ENCODE results near the gene NRGN.
"Not testable (repeated sequence)": the region's sequence is repeated elsewhere in the genome, so short reads cannot be mapped to it uniquely, and the experiment has no call there.

NRGN gene

GRCh38 chr11:124758355-124759265 is 18.9 kb downstream of the NRGN start:
- no peak for DNase-seq (ENCODE audit: low read depth)

DNA sequence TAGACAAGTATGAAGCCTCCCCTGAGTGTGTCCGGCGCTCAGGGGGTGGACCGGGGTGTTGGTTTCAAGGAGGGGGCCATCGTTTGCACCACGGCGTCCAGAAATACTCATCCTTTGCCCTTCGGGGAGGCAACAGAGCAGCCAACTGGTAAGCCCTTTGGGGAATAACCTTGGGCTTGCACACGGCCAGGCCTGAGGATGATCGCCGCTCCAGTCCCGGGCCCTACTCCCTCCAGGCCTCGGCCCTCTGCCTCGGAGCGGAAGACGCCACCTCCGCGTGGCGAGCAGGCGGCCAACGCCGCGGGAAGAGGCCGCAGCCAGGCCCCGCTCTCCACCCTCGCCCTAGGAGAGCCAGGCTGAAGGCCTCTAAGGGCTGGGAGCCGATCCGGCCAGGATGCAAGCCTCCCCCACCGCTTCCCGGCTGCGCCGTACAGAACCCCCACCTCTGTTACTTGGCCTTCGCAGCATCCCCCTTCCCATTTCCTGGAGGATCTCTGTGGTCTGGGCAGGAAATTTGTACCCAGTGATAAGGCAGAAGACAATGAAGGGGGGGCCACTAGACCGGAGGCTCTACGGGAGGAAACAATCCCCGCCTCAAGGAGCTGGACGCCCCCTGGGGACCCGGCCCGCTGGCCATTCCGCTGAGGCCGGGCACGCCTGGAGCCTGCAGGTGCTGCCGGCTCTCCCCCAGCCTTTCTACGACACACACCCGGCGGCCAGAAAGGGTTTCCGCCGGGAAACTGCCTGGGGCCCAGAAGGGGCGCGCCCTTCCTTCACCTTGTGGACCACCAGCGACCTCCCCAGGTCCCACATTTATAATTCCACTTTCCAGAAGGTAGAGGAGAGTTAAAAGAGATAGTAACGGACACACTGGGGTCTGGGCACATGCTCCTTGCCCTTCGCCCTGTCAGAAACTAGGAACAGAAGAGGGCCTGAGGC is 19.8 kb downstream of the NRGN start:
- no peak for DNase-seq (ENCODE audit: low read depth)

- DNase-seq (ENCODE audit: low read depth): no peak
Measured at GRCh38 chr11:124760205-124760652, 20.5 kb downstream of the NRGN start.

DNA sequence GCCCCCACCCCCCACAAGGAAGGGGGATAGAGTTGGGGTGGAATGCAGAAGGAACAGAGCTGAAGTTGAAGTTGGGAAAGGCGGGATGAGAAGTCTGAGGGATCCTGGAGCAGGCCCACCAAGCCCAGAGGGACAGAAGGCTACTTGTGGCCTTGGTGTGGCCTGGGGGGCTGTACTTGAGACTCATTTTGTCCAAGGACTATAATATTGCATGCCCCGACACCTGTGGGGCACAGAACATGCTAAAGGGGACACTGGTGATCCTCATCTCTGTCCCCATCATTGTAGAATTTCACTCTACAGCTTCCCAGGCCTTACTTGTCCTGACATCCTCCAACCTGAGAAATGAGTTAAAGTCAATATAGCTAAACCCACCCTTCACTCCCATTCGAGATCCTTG is 21.1 kb downstream of the NRGN start:
- DNase-seq (ENCODE audit: low read depth): no peak

- DNase-seq (ENCODE audit: low read depth): no peak
Measured at GRCh38 chr11:124761301-124762104, 21.8 kb downstream of the NRGN start.

- DNase-seq (ENCODE audit: low read depth): no peak
Measured at GRCh38 chr11:124762105-124762623, 22.4 kb downstream of the NRGN start, which contains the start of gene ESAM. TSS of gene ESAM (minus strand) at chr11:124762290. CDS start at chr11:124762154, 136 bp downstream.

- DNase-seq (ENCODE audit: low read depth): no peak
Measured at GRCh38 chr11:124762624-124763155, 22.9 kb downstream of the NRGN start.

GRCh38 chr11:124763156-124763947 is 23.6 kb downstream of the NRGN start:
- peak; percentile 29 for DNase-seq (ENCODE audit: low read depth)

- DNase-seq (ENCODE audit: low read depth): no peak
Measured at GRCh38 chr11:124766156-124766555, 26.4 kb downstream of the NRGN start.

DNA sequence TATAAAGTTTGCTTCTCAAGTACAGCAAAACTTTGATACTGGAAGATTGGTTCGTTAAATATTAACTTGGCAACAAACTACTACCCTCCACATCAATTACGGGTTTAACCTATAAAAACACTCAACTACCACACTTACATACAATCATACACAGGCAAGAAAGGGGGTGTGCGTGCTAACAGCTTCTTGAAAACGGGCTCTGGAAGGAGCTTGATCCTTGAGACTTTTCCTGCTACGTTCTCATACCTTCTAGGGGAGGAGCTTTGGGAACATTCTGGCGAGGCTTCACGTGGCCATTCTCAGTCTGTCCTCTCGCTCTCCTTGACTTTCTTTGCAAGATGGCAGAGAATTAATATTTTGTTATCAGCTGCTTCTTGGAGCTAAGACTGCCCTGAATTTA is 29.2 kb downstream of the NRGN start:
- no peak for DNase-seq (ENCODE audit: low read depth)

DNA sequence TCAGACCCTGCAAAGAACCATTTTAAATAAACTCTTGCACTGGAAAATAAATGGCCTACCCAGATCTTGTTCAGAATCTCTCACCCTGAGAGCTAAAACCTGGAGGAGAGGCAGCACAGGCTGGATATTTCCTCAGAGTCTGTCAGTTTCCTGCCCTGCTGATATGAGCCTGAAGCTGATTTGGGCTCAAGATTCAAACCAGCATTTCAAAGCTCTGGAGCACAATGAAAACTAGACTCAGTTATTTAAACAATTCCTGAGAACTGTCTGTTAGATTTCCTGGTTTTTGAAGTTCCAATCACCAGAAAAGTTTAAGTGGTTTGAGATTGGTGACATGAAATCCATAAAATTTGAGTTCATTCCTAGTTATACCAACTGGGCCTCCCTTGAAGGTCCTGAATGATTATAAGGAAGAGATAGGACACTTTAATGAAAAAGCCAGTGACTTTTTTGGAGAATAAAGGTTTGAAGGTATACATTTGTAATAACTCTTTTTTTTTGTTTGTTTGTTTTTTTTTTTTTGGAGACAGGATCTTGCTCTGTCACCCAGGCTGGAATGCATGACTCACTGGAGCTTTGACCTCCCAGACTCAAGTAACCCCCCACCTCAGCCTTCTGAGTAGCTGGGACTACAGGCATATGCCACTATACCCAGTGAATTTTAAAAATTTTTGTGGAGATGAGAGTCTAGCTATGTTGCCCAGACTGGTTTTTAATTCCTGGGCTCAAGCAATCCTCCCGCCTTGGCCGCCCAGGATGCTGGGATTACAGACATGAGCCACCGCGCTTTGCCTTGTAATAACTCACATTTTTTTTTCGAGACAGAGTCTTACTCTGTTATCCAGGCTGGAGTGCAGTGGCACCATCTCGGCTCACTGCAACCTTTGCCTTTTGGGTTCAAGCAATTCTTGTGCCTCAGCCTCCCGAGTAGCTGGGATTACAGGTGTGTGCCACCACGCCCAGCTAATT is 30.3 kb downstream of the NRGN start:
- DNase-seq (ENCODE audit: low read depth): no peak

GRCh38 chr11:124770959-124771358 is 31.2 kb downstream of the NRGN start:
- not testable (repeated sequence) for DNase-seq (ENCODE audit: low read depth)

- DNase-seq (ENCODE audit: low read depth): no peak
Measured at GRCh38 chr11:124776865-124777645, 37.3 kb downstream of the NRGN start.

GRCh38 chr11:124778281-124778680 is 38.5 kb downstream of the NRGN start:
- DNase-seq (ENCODE audit: low read depth): no peak

GRCh38 chr11:124779568-124779967 is 39.8 kb downstream of the NRGN start:
- no peak for DNase-seq (ENCODE audit: low read depth)

DNA sequence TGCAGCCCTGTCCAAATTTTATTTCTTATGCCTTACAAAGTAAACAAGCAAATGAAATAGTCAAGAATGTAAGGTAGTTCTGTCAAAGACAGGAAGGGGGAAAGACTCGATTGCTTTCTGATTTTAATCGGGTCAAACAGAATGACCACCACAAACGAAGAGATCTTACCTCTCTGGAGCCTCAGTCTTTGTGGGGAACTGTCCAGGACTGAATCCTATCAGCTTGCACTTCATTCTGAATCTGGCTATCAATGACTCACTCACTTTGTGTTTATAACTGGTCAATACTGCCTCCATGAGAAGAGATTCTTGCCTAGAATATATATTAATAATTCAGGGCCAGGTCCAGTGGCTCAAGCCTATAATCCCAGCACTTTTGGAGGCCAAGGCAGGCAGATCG is 43.3 kb downstream of the NRGN start:
- no peak for DNase-seq (ENCODE audit: low read depth)

DNA sequence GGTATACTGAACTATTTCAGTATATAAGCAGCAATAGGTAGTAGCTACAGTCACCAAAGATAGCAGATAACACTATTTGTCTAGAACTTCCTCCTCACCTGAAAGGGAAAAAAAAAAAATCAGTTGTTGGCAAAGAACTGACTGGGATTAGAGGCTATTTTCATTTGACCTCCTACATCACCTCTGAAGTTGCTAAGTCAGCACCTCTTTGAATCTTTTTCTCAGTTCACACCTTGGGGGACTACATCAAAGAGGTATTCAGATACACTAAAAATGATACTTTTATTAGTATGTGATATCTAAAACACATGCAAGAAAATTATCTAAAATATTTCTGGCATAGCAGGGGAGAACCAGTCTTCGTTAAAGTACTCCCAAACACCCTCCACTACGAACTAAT is 44.3 kb downstream of the NRGN start:
- DNase-seq (ENCODE audit: low read depth): no peak

DNA sequence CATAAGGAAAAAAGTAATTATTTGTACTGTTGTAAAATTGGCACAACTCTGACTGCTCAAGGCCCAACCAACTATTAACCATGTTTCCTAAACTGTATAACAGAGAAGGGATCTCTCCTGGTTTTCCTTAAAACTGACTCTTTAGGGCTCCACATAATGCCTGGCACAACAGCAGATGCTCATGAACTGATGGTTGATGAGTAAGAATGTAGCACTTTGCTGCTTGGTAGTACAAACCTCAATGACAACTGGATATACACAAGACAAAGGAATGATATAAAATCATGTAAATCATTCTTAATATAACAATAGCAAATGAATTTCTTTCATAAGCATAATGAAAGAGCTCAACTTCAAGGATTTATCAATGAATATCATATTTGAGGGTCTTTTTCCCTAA is 48.8 kb downstream of the NRGN start:
- no peak for DNase-seq (ENCODE audit: low read depth)
